HG03460 (cell line): ENCODE data around the gene GCSAM.

Experiments
- ATAC-seq: cut with Tn5 transposase; IDR thresholded peaks from one replicate; pipeline ENCODE4 v1.9.1; 2021; ENCODE audit not compliant: unreplicated experiment

Gene GCSAM

DNA sequence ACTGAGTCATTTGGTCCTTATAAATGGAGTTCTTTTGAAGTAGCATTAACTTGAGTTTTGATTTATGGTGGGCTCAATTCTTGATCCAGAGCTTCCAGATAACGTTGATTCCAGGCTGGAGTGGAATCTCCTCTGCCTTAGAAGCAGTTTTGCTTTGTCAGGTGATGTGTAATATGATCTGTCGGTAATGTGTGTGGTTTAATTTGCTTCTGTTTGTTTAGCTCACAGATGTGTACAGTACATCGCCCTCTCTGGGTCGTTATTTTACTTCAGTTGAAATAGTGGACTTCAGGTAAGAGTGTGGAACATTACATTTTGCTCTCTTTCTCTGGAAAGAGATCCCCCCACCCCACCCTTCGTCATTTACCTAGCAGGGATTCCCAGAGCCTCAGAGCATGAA, 23.7 kb downstream of the GCSAM start:
- no peak for ATAC-seq

- ATAC-seq, result no peak
Observed at GRCh38 chr3:112104774-112105173, 28.3 kb downstream of the GCSAM start.

DNA sequence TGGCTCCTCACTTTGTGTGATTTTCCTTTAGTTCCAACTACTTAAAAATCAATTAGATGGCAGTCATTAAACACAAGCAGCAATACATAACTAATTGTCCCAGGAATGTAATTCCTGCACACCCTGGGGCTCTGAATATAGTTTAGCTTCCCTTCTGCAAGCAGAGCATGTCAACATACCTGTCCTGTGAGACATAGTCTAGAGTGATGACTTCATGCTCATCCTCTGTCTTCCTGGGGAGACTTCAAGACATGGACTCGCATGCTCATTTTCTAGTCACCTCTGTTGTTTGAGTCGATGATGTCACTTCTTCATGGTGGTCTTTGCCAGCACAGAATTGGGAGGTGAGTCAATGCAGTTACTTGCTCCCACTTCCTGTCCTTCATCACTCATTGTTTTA, 31.1 kb downstream of the GCSAM start:
- no peak for ATAC-seq

DNA sequence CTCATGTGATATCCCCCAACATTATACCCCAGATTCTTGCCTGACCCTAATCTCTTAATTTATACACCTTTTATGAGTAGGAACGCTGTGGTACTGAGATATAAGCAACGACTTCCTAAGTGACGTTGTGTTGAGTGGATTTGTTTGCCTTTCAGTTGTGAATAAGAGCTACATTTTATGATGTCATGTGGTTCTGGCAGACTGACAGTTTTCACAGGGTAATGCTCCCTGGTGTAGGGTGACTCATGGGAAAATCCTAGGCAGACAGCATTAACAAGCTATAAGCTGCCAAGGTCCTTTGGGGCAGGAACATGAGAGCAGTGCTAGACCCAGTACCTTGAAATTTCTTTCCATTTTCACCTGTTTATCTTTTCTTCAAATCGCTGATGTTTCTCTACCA, 35.7 kb downstream of the GCSAM start:
- ATAC-seq, result no peak

GRCh38 chr3:112096176-112096575, 36.9 kb downstream of the GCSAM start:
- ATAC-seq, result no peak

DNA sequence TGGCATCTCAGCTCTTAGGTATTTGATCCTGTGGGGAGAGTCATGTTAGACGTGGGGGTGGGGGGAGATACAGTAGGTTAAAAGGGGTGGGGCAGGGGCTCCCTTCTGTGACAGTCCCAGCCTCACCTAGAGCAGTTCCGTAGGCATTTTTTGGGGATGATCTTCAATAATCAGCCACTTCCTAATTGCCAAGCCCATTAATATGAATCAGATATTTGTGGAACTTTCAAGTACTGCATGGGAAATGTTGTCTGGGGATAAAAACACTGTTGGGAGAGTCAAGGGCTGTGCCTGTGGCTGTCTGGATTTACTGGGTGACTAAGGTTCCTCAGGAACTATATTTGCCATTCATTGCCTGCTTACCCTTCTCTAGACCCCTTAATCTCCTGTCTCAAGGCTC, 37.3 kb downstream of the GCSAM start:
- ATAC-seq, result no peak

DNA sequence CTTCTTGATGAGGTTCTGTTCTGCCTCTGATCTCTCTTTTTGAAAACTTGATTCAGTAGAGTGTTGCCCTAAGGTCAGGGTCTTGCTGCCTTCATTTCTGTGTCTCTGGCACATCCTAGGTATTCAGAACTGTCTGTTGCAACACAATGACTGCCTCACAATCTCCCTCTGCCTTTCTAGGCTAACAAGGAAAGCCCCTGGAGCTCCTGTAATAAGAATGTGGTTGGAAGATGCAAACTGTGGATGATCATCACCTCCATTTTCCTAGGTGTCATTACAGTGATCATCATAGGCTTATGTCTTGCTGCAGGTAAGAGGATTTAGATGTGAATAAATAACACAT, 39.9 kb downstream of the GCSAM start:
- no peak for ATAC-seq

GRCh38 chr3:112092496-112093179, 40.4 kb downstream of the GCSAM start:
- ATAC-seq, result peak; percentile 49

DNA sequence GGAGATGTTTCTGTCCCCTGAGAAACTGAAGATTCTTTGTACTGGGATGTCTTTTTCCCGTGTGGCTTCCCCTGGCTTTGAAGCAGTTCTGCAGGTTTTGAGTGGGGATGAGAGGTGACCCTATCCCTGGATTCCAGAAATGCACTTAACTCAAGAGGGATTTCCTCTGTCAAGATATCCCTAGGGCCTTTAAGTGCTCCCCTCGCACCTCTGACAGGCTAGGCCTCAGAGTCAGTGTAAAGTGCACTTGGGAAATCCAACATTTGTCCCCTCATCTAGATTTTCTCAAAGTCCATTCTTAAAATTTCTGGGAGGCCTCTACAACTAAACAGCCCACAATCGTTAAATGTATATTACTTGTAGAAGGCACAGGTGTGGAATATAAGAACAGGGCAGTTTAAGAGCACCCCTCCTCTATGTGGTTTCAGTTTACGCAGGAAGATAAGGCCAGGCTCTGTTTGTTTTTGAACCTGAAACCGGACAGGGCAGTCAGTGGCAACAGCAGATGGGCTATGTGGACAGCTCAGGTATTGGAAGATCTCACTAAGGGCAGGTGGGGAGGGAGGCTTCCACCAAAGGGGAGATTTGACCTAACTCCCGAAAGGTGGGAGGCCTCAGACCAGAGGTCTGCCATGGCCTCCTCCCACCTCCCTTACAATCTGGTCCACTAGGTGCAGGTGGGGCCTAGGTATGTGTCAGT, 42.0 kb downstream of the GCSAM start:
- no peak for ATAC-seq

GRCh38 chr3:112089956-112090886, 42.8 kb downstream of the GCSAM start:
- no peak for ATAC-seq

- no peak for ATAC-seq
Observed at GRCh38 chr3:112088944-112089343, 44.1 kb downstream of the GCSAM start.

DNA sequence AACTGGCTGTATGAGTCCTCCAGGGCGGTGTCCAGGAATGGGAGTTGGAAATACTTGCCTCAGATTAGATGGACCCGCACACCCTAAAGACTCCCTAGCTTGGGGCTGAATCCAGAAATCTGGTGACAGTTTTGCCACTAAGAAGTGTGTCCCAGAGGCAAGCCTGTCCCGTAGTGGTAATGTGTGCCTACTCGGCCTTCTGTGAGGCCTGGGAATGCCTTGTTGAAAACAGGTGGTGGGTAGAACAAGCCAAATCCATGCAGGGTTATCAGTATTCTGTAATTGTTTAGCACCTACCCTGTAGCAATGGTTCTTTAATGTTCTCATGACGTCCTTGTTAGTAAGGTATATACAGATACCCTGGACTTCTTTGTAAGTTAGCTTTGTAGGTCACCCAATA, 45.3 kb downstream of the GCSAM start:
- ATAC-seq, result no peak

- no peak for ATAC-seq
Observed at GRCh38 chr3:112086875-112087524, 46.0 kb downstream of the GCSAM start.

- peak; percentile 78 for ATAC-seq
Observed at GRCh38 chr3:112086076-112086854, 46.8 kb downstream of the GCSAM start, which contains the start of gene C3orf52. C3orf52 (plus strand) TSS chr3:112086389; CDS start chr3:112086408, 19 bp downstream.

- ATAC-seq, result peak; percentile 9
Observed at GRCh38 chr3:112085735-112086075, 47.3 kb downstream of the GCSAM start.

DNA sequence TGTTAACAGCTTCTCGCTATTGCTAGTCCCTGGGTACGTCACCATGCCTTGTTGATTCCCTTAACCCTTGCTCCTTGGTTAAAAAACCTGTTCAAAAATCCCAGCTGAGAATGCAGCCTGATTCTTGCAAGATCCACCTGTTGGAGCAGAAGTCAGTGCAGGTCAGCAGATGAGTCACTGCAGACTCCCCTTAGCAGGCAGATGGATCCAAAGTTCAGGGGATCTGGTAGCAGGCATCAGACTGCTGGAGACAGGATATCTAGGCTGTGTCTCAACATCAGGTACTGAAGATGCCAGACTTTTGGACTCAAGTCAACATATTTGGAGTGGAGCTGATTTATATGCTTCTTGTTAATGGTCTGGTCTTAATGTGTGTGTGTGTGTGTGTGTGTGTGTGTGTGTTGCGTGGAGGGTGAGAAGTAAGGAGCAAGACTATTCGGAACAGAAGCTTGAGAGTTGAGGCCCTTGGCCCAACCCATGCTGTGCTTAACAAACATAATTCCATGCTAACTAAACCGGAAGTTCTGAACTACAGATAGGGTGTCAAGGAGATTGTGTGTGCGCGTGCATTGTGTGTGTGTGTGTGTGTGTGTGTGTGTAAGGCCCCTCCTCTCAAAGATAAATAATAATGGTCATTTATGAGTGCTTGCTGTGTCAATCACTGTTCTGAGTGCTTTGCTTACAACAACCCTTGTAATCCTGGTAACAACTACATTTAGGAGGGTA, 47.9 kb downstream of the GCSAM start:
- no peak for ATAC-seq

DNA sequence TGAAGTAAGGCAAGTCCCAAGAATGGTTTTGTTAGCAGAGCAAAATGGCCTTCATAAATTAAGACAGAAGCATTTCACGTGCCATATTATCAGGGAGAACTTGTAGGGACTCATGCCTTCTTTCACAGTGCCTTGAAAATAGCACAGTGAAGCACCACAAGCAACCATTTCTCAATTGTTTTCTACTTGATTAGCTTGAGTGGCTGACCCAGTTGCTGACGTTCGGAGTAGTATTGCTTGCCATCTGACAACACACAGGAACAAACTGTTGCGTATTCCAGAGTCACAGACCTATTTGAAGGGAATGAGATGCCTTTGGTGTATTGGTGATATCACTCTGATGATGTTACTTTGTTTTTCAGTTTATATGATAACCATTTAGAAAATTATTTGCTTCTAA, 49.8 kb downstream of the GCSAM start:
- ATAC-seq, result no peak

DNA sequence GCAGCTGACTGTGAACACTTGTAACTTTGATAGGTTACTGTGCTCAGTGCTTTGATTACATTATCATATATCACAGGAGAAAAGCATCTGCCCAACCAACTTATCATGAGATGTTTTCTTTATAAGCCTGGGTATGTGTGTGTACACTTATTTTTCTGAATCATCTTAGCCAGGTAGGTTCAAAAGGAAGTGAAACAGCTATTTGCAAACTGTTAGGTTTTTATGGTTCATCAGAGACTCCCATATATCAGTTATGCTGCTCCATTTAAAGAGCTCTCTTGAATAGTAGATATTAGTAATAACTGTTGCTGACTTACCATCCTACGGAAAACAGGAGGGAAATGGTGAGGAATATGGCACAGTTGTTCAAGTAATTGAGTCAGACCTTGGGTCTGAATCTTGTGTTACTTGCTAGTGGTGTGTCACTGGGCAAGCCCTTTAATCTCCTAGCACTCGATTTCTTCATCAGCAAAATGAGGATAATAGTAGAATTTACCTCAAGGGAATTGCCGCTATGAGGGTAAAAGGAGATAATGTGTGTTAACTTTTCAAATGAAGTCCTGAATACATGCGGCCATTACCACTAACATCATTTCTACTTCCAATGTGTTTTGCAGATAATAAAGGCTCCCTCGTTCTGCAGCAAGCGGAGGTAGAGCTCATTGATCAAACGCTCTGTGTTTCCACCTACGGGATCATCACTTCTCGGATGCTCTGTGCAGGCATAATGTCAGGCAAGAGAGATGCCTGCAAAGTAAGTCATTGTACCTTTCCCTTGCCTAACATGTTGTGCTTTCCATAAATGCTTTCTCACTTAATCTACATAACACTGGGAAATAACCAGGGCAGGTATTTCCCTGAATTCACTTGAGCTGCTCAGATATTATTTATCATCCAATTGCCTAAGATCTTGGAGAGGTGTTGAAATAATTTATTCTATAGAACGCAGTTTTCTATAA, 54.6 kb downstream of the GCSAM start:
- ATAC-seq, result no peak
